ENCODE measurements around the gene SLC23A1.
"Not testable (repeated sequence)": the region's sequence is repeated elsewhere in the genome, so short reads cannot be mapped to it uniquely, and the experiment has no call there.

GRCh38 chr5:139409116-139409515 lies 26.0 kb upstream of the SLC23A1 start:
- TF ChIP-seq TBP (optimal IDR thresholded peaks at IDR 0.05; ENCODE audit: low read depth, low read length); SMAD3 (CRISPR knock-in tag; conservative IDR thresholded peaks at IDR 0.05); MAFK (IDR thresholded peaks at IDR 0.05; ENCODE audit: low read length); TEAD4 (IDR thresholded peaks at IDR 0.05; ENCODE audit: low read length); TEAD4 (CRISPR knock-in tag; IDR thresholded peaks at IDR 0.05; ENCODE audit: borderline replicate concordance); HMGXB4 (CRISPR knock-in tag; IDR thresholded peaks at IDR 0.05); MAFG (tag; conservative IDR thresholded peaks at IDR 0.05); CTCF (IDR thresholded peaks at IDR 0.05 in 2 of 3, conservative IDR thresholded peaks at IDR 0.05 in 1 of 3; ENCODE audit: insufficient read depth in 2 of 3, low read depth in 1 of 3, low read length in 3 of 3); MTA2 (IDR thresholded peaks at IDR 0.05; ENCODE audit: low read depth); TSHZ1 (CRISPR knock-in tag; IDR thresholded peaks at IDR 0.05): not testable (repeated sequence)
